ENCODE results near the gene CUL2.

DNA sequence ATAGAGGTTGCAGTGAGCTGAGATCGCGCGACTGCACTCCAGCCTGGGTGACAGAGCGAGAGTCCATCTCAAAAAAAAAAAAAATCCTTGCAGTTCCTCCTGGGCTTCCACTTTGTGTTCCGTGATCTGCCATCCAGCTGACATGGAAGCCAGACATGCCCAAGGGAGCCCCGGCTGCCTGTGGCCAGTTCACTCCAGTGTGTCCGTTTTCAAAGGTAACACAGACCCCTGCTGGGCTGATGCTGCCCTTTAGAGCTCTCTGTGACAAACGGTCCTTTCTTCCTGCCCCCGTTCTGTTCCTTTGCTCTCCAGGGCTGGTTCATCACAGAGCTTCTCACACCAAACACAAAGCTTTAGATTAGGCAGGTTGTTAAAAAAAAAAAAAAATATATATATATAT lies 130.8 kb downstream of the CUL2 start:
- TF ChIP-seq POLR2A (IDR thresholded peaks at IDR 0.05; ENCODE audit: low read depth, low read length) (no peak), CEBPB (IDR thresholded peaks at IDR 0.05; ENCODE audit: low read depth, low read length) (no peak), CTCF (conservative IDR thresholded peaks at IDR 0.05; ENCODE audit: low read depth, low read length) (no peak), RAD21 (IDR thresholded peaks at IDR 0.05; ENCODE audit: low read length) (no peak), USF2 (IDR thresholded peaks at IDR 0.05; ENCODE audit: low read depth, low read length) (no peak), BHLHE40 (IDR thresholded peaks at IDR 0.05; ENCODE audit: low read depth, low read length) (no peak), MAFK (IDR thresholded peaks at IDR 0.05; ENCODE audit: low read depth, low read length) (no peak)

Measured in IMR-90 (cell line).